AG09309 (cell line): ENCODE data around the gene MLH1.

Source experiments
- DNase-seq: peaks from one replicate; pipeline ENCODE4 v3.0.0-alpha.2; 2010; ENCODE audit warnings: low read depth
- H3K4me3 ChIP-seq: 2 replicates; pipeline ENCODE4 v1.5.1; 2011; ENCODE audit warnings: mild to moderate bottlenecking, low read depth, low read length, moderate library complexity; ENCODE audit not compliant: control insufficient read depth
- CTCF ChIP-seq: IDR thresholded peaks from 2 replicates; pipeline ENCODE4 v1.5.1; 2011; ENCODE audit warnings: mild to moderate bottlenecking, low read depth, low read length, inconsistent platforms; ENCODE audit not compliant: insufficient read depth, control insufficient read depth; ENCODE audit errors: missing control alignments

The MLH1 gene

GRCh38 chr3:37099469-37099868 is 106.2 kb downstream of the MLH1 start:
- no peak for DNase-seq
- H3K4me3 ChIP-seq, result no peak overlapping the region
- no peak for TF ChIP-seq CTCF

- TF ChIP-seq CTCF, result no peak
- H3K4me3 ChIP-seq, result no peak overlapping the region
- no peak for DNase-seq
These were observed 107.1 kb downstream of the MLH1 start for GRCh38 chr3:37100411-37100810.
